SK-N-MC (cell line): ENCODE measurements around the gene AFF3.

Source experiments
- EZH2 ChIP-seq: fragments of 200-600 bp; sonication (generic); IDR thresholded peaks from one replicate; pipeline ENCODE4 v1.6.1; 2017; ENCODE audit warnings: antibody characterized with exemption
- FOXP2 ChIP-seq: optimal IDR thresholded peaks from 2 replicates; pipeline ENCODE3; 2011; ENCODE audit warnings: mild to moderate bottlenecking, moderate library complexity; ENCODE audit not compliant: insufficient read depth; ENCODE audit errors: extremely low read length, control extremely low read depth
- POLR2AphosphoS5 ChIP-seq: IDR thresholded peaks from 2 replicates; pipeline ENCODE4 v1.6.1; 2012; ENCODE audit warnings: mild to moderate bottlenecking, low read depth, low read length, borderline replicate concordance

- TF ChIP-seq EZH2 (no peak), POLR2AphosphoS5 (no peak), FOXP2 (no peak)
These were observed 370.6 kb downstream of the AFF3 start for GRCh38 chr2:99771681-99772333.
